Liver (tissue), 9 donors: ENCODE measurements around the gene CBFA2T3. TPM values are rescaled to one million over a fixed set of nuclear protein-coding genes. Genes with fewer than 3 reads are reported as not detected.

Source experiments
- DNase-seq: peaks from one replicate; pipeline ENCODE4 v3.0.0-alpha.2; 2017; ENCODE audit warnings: low spot score
- H3K27ac ChIP-seq, 2 donors: one replicate each; pipeline ENCODE4 v1.7.0; 2013; ENCODE audit warnings: inconsistent platforms in 2 of 2, low read length in 2 of 2, control low read depth in 1 of 2, low read depth in 1 of 2, mild to moderate bottlenecking in 1 of 2
- H3K27me3 ChIP-seq, 4 donors: one replicate each; pipeline versions ENCODE4 v1.6.1 to v1.7.0; 2013; ENCODE audit warnings: low read length in 3 of 4, inconsistent platforms in 1 of 4, mild to moderate bottlenecking in 1 of 4, moderate library complexity in 1 of 4; ENCODE audit not compliant: control insufficient read depth in 4 of 4, insufficient read depth in 4 of 4
- H3K36me3 ChIP-seq, 4 donors: one replicate each; pipeline versions ENCODE4 v1.6.1 to v1.7.0; 2013; ENCODE audit warnings: low read length in 3 of 4, mild to moderate bottlenecking in 3 of 4, low read depth in 1 of 4, moderate library complexity in 1 of 4; ENCODE audit not compliant: control insufficient read depth in 4 of 4, insufficient read depth in 3 of 4
- H3K4me1 ChIP-seq, 4 donors: one replicate each; pipeline versions ENCODE4 v1.6.1 to v1.7.0; 2013; ENCODE audit warnings: low read length in 3 of 4, mild to moderate bottlenecking in 3 of 4, moderate library complexity in 1 of 4; ENCODE audit not compliant: control insufficient read depth in 4 of 4, insufficient read depth in 4 of 4
- H3K4me3 ChIP-seq, 3 donors: one replicate each; pipeline versions ENCODE4 v1.6.1 to v1.7.0; 2013; ENCODE audit warnings: low read length in 3 of 3, control low read depth in 1 of 3, low read depth in 1 of 3, mild to moderate bottlenecking in 1 of 3
- H3K9ac ChIP-seq, 2 donors: one replicate each; pipeline ENCODE4 v1.7.0; 2013; ENCODE audit warnings: low read length in 2 of 2, mild to moderate bottlenecking in 2 of 2, moderate library complexity in 2 of 2, control low read depth in 1 of 2, low read depth in 1 of 2
- H3K9me3 ChIP-seq, 4 donors: one replicate each; pipeline versions ENCODE4 v1.6.1 to v1.7.0; 2013; ENCODE audit warnings: low read length in 3 of 4; ENCODE audit not compliant: control insufficient read depth in 4 of 4
- ATF3 ChIP-seq: IDR thresholded peaks from 2 replicates; pipeline ENCODE4 v1.6.1; 2016; ENCODE audit warnings: antibody characterized with exemption
- CTCF ChIP-seq: fragments of 150-350 bp; IDR thresholded peaks from 2 replicates; pipeline ENCODE4 v1.5.1; 2017; ENCODE audit warnings: improper control_type of control experiment, low read depth, low read length; ENCODE audit not compliant: missing input control
- EGR1 ChIP-seq, 2 donors: IDR thresholded peaks; 2 replicates each; pipeline ENCODE4 v1.6.1; 2016 to 2018; ENCODE audit warnings: antibody characterized with exemption in 2 of 2, low read depth in 2 of 2
- FOXA1 ChIP-seq: IDR thresholded peaks from 2 replicates; pipeline ENCODE4 v1.6.1; 2016; ENCODE audit warnings: antibody characterized with exemption
- FOXA2 ChIP-seq: IDR thresholded peaks from 2 replicates; pipeline ENCODE4 v1.6.1; 2016; ENCODE audit warnings: antibody characterized with exemption
- GABPA ChIP-seq, 2 donors: IDR thresholded peaks in 1 of 2; conservative IDR thresholded peaks in 1 of 2; 2 replicates each; pipeline ENCODE4 v1.6.1; 2016; ENCODE audit warnings: antibody characterized with exemption in 2 of 2, mild to moderate bottlenecking in 1 of 2, moderate library complexity in 1 of 2
- HNF4A ChIP-seq, 2 donors: conservative IDR thresholded peaks; 2 replicates each; pipeline ENCODE4 v1.6.1; 2016; ENCODE audit warnings: antibody characterized with exemption in 2 of 2, mild to moderate bottlenecking in 2 of 2
- HNF4G ChIP-seq: IDR thresholded peaks from 2 replicates; pipeline ENCODE4 v1.6.1; 2016; ENCODE audit warnings: antibody characterized with exemption
- JUND ChIP-seq, 2 donors: IDR thresholded peaks; 2 replicates each; pipeline ENCODE4 v1.6.1; 2016; ENCODE audit warnings: antibody characterized with exemption in 2 of 2
- MAX ChIP-seq: IDR thresholded peaks from 2 replicates; pipeline ENCODE4 v1.6.1; 2016; ENCODE audit warnings: antibody characterized with exemption
- NR2F2 ChIP-seq: IDR thresholded peaks from 2 replicates; pipeline ENCODE4 v1.6.1; 2016; ENCODE audit warnings: antibody characterized with exemption
- RAD21 ChIP-seq, 2 donors: IDR thresholded peaks; 2 replicates each; pipeline ENCODE4 v1.6.1; 2016; ENCODE audit warnings: antibody characterized with exemption in 2 of 2, mild to moderate bottlenecking in 2 of 2
- REST ChIP-seq: IDR thresholded peaks from 2 replicates; pipeline ENCODE4 v1.6.1; 2016; ENCODE audit warnings: antibody characterized with exemption, mild to moderate bottlenecking
- RXRA ChIP-seq, 2 donors: IDR thresholded peaks; 2 replicates each; pipeline ENCODE4 v1.6.1; 2017 to 2018; ENCODE audit warnings: antibody characterized with exemption in 2 of 2, mild to moderate bottlenecking in 1 of 2
- SP1 ChIP-seq: IDR thresholded peaks from 2 replicates; pipeline ENCODE4 v1.6.1; 2018; ENCODE audit warnings: antibody characterized with exemption, mild to moderate bottlenecking
- TAF1 ChIP-seq: conservative IDR thresholded peaks from 2 replicates; pipeline ENCODE4 v1.6.1; 2016; ENCODE audit warnings: antibody characterized with exemption, mild to moderate bottlenecking
- YY1 ChIP-seq: IDR thresholded peaks from 2 replicates; pipeline ENCODE4 v1.6.1; 2016; ENCODE audit warnings: antibody characterized with exemption, mild to moderate bottlenecking
- ZBTB33 ChIP-seq: IDR thresholded peaks from 2 replicates; pipeline ENCODE4 v1.6.1; 2016; ENCODE audit warnings: antibody characterized with exemption
- WGBS: extraction: QIAGEN DNeasy Blood & Tissue Kit; methylation state at CpG from one replicate; pipeline ENCODE4 v1.1.7; 2013; 5-methylcytosine and 5-hydroxymethylcytosine counted together
- polyA plus RNA-seq, 2 donors: library from polyadenylated mRNA; stranded (reverse) in 1 of 2; unstranded in 1 of 2; fragments of 200-250 nt in 1 of 2; fragments of >200 nt in 1 of 2; fragmentation: Nextera tagmentation in 1 of 2; extraction: Ambion mirVana in 1 of 2; gene quantifications; one replicate each; pipeline versions ENCODE4 v1.2.1 to v1.2.3, GENCODE V29; 2013 to 2015
- total RNA-seq, 2 donors: library from RNA; depleted of rRNA; stranded (reverse); fragments of >200 nt; gene quantifications; one replicate each; pipeline ENCODE4 v1.2.3, GENCODE V29; 2014
- donor health status: healthy.
- donor health status: healthy.
- donor health status: healthy.
- donor health status: healthy.
- donor health status: healthy.

CBFA2T3 gene
- total and polyA plus RNA-seq, 4 donors: 1.4 to 4.5 (median 3.1) TPM

GRCh38 chr16:88830258-88830657 is 146.7 kb downstream of the CBFA2T3 start:
- H3K4me1 ChIP-seq: no peaks in the 10 kb centered on the region
- no peaks in the 10 kb centered on the region for H3K27me3 ChIP-seq
- DNase-seq: no peak
- no peak overlapping the region for H3K9ac ChIP-seq
- 84% methylated on average over 11 of the region's 11 CpGs for WGBS
- no peaks in the 10 kb centered on the region for H3K9me3 ChIP-seq
- no peak overlapping the region for H3K27ac ChIP-seq
- H3K4me3 ChIP-seq: no peak overlapping the region
- H3K36me3 ChIP-seq: peaks cover 0 to 14% (median 6%) of the 10 kb centered on the region in 4 donors
- no peak for TF ChIP-seq HNF4G
- TF ChIP-seq HNF4A (conservative IDR thresholded peaks at IDR 0.05): no peak
- no peak for TF ChIP-seq CTCF
- no peak for TF ChIP-seq JUND (IDR thresholded peaks at IDR 0.05)
- TF ChIP-seq MAX: no peak
- TF ChIP-seq GABPA (IDR thresholded peaks at IDR 0.05 in 1 of 2, conservative IDR thresholded peaks at IDR 0.05 in 1 of 2): no peak
- TF ChIP-seq FOXA1: no peak
- TF ChIP-seq SP1: no peak
- TF ChIP-seq TAF1: no peak
- no peak for TF ChIP-seq FOXA2
- TF ChIP-seq ZBTB33: no peak
- TF ChIP-seq REST: no peak
- TF ChIP-seq NR2F2: no peak
- TF ChIP-seq RAD21 (IDR thresholded peaks at IDR 0.05): no peak
- no peak for TF ChIP-seq RXRA (IDR thresholded peaks at IDR 0.05)
- no peak for TF ChIP-seq YY1
- TF ChIP-seq EGR1 (IDR thresholded peaks at IDR 0.05; ENCODE audit: low read depth in 2 of 2): no peak
- no peak for TF ChIP-seq ATF3

- DNase-seq: no peak
- no peak overlapping the region for H3K9ac ChIP-seq
- H3K36me3 ChIP-seq: peaks cover 0 to 14% (median 5%) of the 10 kb centered on the region in 4 donors
- no peaks in the 10 kb centered on the region for H3K4me1 ChIP-seq
- H3K27ac ChIP-seq: no peak overlapping the region
- H3K9me3 ChIP-seq: no peaks in the 10 kb centered on the region
- no peaks in the 10 kb centered on the region for H3K27me3 ChIP-seq
- 91% methylated on average over 24 of the region's 24 CpGs for WGBS
- H3K4me3 ChIP-seq: no peak overlapping the region
- TF ChIP-seq EGR1 (IDR thresholded peaks at IDR 0.05; ENCODE audit: low read depth in 2 of 2): no peak
- TF ChIP-seq RXRA (IDR thresholded peaks at IDR 0.05): no peak
- no peak for TF ChIP-seq SP1
- no peak for TF ChIP-seq GABPA (IDR thresholded peaks at IDR 0.05 in 1 of 2, conservative IDR thresholded peaks at IDR 0.05 in 1 of 2)
Measured at GRCh38 chr16:88828711-88829110, 148.3 kb downstream of the CBFA2T3 start.
